ENCODE measurements around the gene ZNF775.

Gene ZNF775

GRCh38 chr7:150378853-150379440 lies at the start of gene ZNF775:
Gene ZNF775, plus strand, starts transcription at chr7:150379330. Its CDS starts 9,141 bp downstream, at chr7:150388471.
- peak; percentile 97 for DNase-seq (ENCODE audit: low spot score)

- no peak for DNase-seq (ENCODE audit: low spot score)
Measured at GRCh38 chr7:150329331-150330120, 49.6 kb upstream of the ZNF775 start.

GRCh38 chr7:150330211-150330885 lies 48.8 kb upstream of the ZNF775 start:
- no peak for DNase-seq (ENCODE audit: low spot score)

GRCh38 chr7:150332852-150333635 lies 46.1 kb upstream of the ZNF775 start:
- no peak for DNase-seq (ENCODE audit: low spot score)

- no peak for DNase-seq (ENCODE audit: low spot score)
Measured at GRCh38 chr7:150333659-150334058, 45.5 kb upstream of the ZNF775 start.

- DNase-seq (ENCODE audit: low spot score), result no peak
Measured at GRCh38 chr7:150334108-150334507, 45.0 kb upstream of the ZNF775 start.

- DNase-seq (ENCODE audit: low spot score), result no peak
Measured at GRCh38 chr7:150335108-150335773, 43.9 kb upstream of the ZNF775 start.

GRCh38 chr7:150335774-150336112 lies 43.4 kb upstream of the ZNF775 start:
- DNase-seq (ENCODE audit: low spot score), result no peak

GRCh38 chr7:150336746-150337145 lies 42.4 kb upstream of the ZNF775 start:
- DNase-seq (ENCODE audit: low spot score), result no peak

- no peak for DNase-seq (ENCODE audit: low spot score)
Measured at GRCh38 chr7:150337179-150337578, 42.0 kb upstream of the ZNF775 start.

- DNase-seq (ENCODE audit: low spot score), result no peak
Measured at GRCh38 chr7:150337659-150338081, 41.5 kb upstream of the ZNF775 start.

- no peak for DNase-seq (ENCODE audit: low spot score)
Measured at GRCh38 chr7:150338166-150338829, 40.8 kb upstream of the ZNF775 start.

- DNase-seq (ENCODE audit: low spot score), result no peak
Measured at GRCh38 chr7:150339409-150339809, 39.7 kb upstream of the ZNF775 start.

GRCh38 chr7:150340024-150340749 lies 38.9 kb upstream of the ZNF775 start:
- DNase-seq (ENCODE audit: low spot score), result no peak

GRCh38 chr7:150340875-150341262 lies 38.3 kb upstream of the ZNF775 start:
- DNase-seq (ENCODE audit: low spot score), result no peak

- DNase-seq (ENCODE audit: low spot score), result peak; percentile 81
Measured at GRCh38 chr7:150341263-150342120, 37.6 kb upstream of the ZNF775 start, which contains the start of gene RARRES2. Gene RARRES2, minus strand, starts transcription at chr7:150341629. Its CDS starts 1,020 bp downstream, at chr7:150340609.

- no peak for DNase-seq (ENCODE audit: low spot score)
Measured at GRCh38 chr7:150342121-150342408, 37.1 kb upstream of the ZNF775 start.

- no peak for DNase-seq (ENCODE audit: low spot score)
Measured at GRCh38 chr7:150343225-150343624, 35.9 kb upstream of the ZNF775 start.

GRCh38 chr7:150344299-150344698 lies 34.8 kb upstream of the ZNF775 start:
- no peak for DNase-seq (ENCODE audit: low spot score)

GRCh38 chr7:150345012-150345411 lies 34.1 kb upstream of the ZNF775 start:
- DNase-seq (ENCODE audit: low spot score), result no peak
